Upper lobe of left lung (tissue), 6 donors: ENCODE results near the gene KRTAP10-9. TPM values are rescaled to one million over a fixed set of nuclear protein-coding genes. Genes with fewer than 3 reads are reported as not detected.

Source experiments
- ATAC-seq, 2 donors: fragments of 200-7000 bp; cut with Tn5 transposase; one replicate each; pipeline ENCODE4 v1.9.1; 2022; ENCODE audit warnings: mild to moderate bottlenecking in 2 of 2, moderate library complexity in 2 of 2; ENCODE audit not compliant: low FRiP score in 2 of 2
- DNase-seq, 2 donors: peaks; one replicate each; pipeline ENCODE4 v3.0.0-alpha.2; 2019 to 2020
- H3K27ac ChIP-seq, 4 donors: fragments of 200-600 bp; sonication (generic); one replicate each; pipeline ENCODE4 v1.5.1; 2016 to 2019
- H3K27me3 ChIP-seq, 4 donors: fragments of 200-600 bp; sonication (generic); one replicate each; pipeline ENCODE4 v1.5.1; 2017 to 2019
- H3K36me3 ChIP-seq, 4 donors: fragments of 200-600 bp; sonication (generic); one replicate each; pipeline ENCODE4 v1.5.1; 2016 to 2019
- H3K4me1 ChIP-seq, 4 donors: fragments of 200-600 bp; sonication (generic); one replicate each; pipeline ENCODE4 v1.5.1; 2018 to 2019
- H3K4me3 ChIP-seq, 4 donors: fragments of 200-600 bp; sonication (generic); one replicate each; pipeline ENCODE4 v1.5.1; 2017 to 2019; ENCODE audit warnings: mild to moderate bottlenecking in 2 of 4, moderate library complexity in 1 of 4
- H3K9me3 ChIP-seq, 4 donors: fragments of 200-600 bp; sonication (generic); one replicate each; pipeline ENCODE4 v1.5.1; 2018 to 2019
- EP300 ChIP-seq, 4 donors: sonication (generic); formaldehyde crosslinking; IDR thresholded peaks; one replicate each; pipeline ENCODE4 v1.5.1; 2017; ENCODE audit warnings: antibody characterized with exemption in 4 of 4, control low read depth in 2 of 4
- POLR2A ChIP-seq, 4 donors: fragments of 450-650 bp; IDR thresholded peaks; one replicate each; pipeline ENCODE4 v1.5.1; 2016 to 2017; ENCODE audit warnings: antibody characterized with exemption in 4 of 4, mild to moderate bottlenecking in 2 of 4
- POLR2AphosphoS5 ChIP-seq, 2 donors: sonication (generic); formaldehyde crosslinking; IDR thresholded peaks; one replicate each; pipeline ENCODE4 v1.5.1; 2017; ENCODE audit warnings: antibody characterized with exemption in 2 of 2
- WGBS, 2 donors: methylation state at CpG; one replicate each; pipeline ENCODE4 v1.1.5; 2017 to 2018; 5-methylcytosine and 5-hydroxymethylcytosine counted together
- total RNA-seq, 6 donors: library from RNA; depleted of rRNA in 4 of 6; stranded (reverse); fragments of >200 nt in 4 of 6; gene quantifications; one replicate each; pipeline versions ENCODE4 v1.1.0 to v1.2.1, GENCODE V29; 2016 to 2021
- TF ChIP-seq, protein P1 (sequence below), 6 experiments: fragments of 450-650 bp in 4 of 6; fragments of 200-600 bp in 2 of 6; sonication (generic) in 2 of 6; IDR thresholded peaks; one replicate each; pipeline ENCODE4 v1.5.1; 2016 to 2019; ENCODE audit warnings: antibody characterized with exemption in 6 of 6
- donor health status: DM: no; HTN: no; CAD: no; lungs with moderate emphysema.
- donor health status: DM: no; HTN: yes; CAD: no; lungs with severe emphysema.

KRTAP10-9 gene
- total RNA-seq, 6 donors from 2014 or later = not detected

DNA sequence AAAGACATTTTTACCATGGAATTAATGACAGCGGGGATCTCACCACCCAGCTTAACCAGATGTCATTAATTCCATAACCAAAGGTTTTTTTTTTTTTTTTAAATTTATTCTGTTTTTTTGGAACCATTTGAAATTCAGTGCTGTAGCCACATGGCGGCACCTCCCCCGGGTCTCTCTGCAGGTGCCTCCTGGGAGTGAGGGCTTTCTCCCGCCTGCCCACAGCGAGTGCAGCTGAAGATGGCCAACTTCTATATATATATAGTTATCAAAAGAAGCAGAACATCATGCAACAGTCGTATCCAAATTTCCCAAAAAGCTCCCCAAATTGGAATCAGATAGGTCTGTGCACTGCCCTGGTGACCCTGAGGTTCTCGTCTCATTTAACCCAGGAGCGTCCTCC, 11.4 kb upstream of the KRTAP10-9 start:
- no peak overlapping the region for H3K27ac ChIP-seq
- TF ChIP-seq POLR2A (IDR thresholded peaks at IDR 0.05) = no peak
- TF ChIP-seq EP300 (IDR thresholded peaks at IDR 0.05) = no peak
- TF ChIP-seq POLR2AphosphoS5 (IDR thresholded peaks at IDR 0.05) = no peak
- TF ChIP-seq, protein P1, sequence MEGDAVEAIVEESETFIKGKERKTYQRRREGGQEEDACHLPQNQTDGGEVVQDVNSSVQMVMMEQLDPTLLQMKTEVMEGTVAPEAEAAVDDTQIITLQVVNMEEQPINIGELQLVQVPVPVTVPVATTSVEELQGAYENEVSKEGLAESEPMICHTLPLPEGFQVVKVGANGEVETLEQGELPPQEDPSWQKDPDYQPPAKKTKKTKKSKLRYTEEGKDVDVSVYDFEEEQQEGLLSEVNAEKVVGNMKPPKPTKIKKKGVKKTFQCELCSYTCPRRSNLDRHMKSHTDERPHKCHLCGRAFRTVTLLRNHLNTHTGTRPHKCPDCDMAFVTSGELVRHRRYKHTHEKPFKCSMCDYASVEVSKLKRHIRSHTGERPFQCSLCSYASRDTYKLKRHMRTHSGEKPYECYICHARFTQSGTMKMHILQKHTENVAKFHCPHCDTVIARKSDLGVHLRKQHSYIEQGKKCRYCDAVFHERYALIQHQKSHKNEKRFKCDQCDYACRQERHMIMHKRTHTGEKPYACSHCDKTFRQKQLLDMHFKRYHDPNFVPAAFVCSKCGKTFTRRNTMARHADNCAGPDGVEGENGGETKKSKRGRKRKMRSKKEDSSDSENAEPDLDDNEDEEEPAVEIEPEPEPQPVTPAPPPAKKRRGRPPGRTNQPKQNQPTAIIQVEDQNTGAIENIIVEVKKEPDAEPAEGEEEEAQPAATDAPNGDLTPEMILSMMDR (IDR thresholded peaks at IDR 0.05) = no peak
- H3K9me3 ChIP-seq = peaks cover 0 to 17% (median 6%) of the 10 kb centered on the region in 4 donors
- 78 to 82% methylated on average over 8 of the region's 8 CpGs for WGBS, 2 donors
- ATAC-seq = no peak
- no peaks in the 10 kb centered on the region for H3K36me3 ChIP-seq
- DNase-seq = no peak
- no peak overlapping the region for H3K4me3 ChIP-seq
- H3K4me1 ChIP-seq = no peaks in the 10 kb centered on the region
- H3K27me3 ChIP-seq = peaks cover 0 to 3% (median 0%) of the 10 kb centered on the region in 4 donors

DNA sequence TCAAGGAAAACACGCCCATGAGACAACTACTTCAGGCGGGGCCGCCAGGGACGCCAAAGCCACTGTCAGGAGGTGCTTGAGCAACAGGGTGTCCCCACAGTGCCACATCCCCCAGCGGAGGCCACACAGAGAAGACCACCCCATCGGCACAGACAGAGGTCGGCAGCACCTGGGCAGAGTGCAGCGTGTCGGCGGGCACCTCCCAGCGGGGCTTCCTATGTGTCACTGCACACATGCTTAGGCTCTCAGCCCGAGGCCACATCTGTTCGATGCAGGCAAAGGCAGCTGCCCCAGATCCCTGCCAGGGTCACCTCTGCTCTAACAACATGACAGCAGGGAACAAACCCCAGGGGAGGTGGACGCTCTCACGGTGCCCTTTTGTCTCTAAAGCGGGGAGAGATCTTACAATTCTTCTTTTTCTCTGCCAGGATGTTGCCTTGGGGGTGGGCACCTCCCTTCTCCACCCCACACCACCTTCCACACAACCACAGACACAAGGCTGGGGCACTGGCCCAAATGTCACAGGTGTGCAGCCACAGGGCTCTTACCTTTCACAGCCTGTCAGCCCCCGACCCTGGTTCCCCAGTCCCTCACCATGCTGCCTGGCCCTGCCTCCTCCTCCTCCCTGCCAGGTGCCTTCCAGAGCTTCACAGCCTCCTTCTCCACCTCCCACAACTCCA, 10.8 kb upstream of the KRTAP10-9 start:
- Histone ChIP-seq H3K4me1 (no peaks in the 10 kb centered on the region), H3K4me3 (no peak overlapping the region), H3K9me3 (peaks cover 0 to 11% (median 2%) of the 10 kb centered on the region in 4 donors), H3K36me3 (no peaks in the 10 kb centered on the region), H3K27me3 (peaks cover 0 to 3% (median 0%) of the 10 kb centered on the region in 4 donors), H3K27ac (no peak overlapping the region)
- no peak for ATAC-seq
- DNase-seq = peak in 1 of 2 donors; percentile 64
- TF ChIP-seq, protein P1 (IDR thresholded peaks at IDR 0.05) = no peak
- 73 to 79% methylated on average over 11 to 17 of the region's 17 CpGs for WGBS, 2 donors

DNA sequence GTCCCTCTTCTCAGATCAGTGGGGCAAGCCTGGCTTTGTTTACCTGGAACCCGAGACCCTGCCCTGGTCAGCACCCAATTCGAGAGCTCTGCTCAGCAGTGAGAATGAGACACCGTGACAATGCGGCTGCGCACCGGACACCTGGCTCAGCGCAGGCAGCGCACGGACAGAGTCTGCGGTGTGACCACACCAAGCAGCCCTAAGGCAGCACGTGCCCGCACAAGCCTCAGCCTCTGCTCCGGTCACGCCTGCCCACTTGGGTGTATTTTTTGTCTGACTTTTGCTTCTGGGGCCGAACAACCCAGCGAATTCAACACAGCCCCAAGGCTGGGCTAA, 10.3 kb upstream of the KRTAP10-9 start:
- no peak overlapping the region for H3K27ac ChIP-seq
- WGBS, 2 donors = 86 to 88% methylated on average over 13 to 16 of the region's 16 CpGs
- H3K36me3 ChIP-seq = no peaks in the 10 kb centered on the region
- H3K27me3 ChIP-seq = peaks cover 0 to 3% (median 0%) of the 10 kb centered on the region in 4 donors
- H3K9me3 ChIP-seq = peaks cover 0 to 6% (median 2%) of the 10 kb centered on the region in 4 donors
- no peak overlapping the region for H3K4me3 ChIP-seq
- ATAC-seq (no peak), DNase-seq (peak in 1 of 2 donors; percentile 63)
- TF ChIP-seq POLR2AphosphoS5 (IDR thresholded peaks at IDR 0.05) = no peak
- TF ChIP-seq, protein P1 (IDR thresholded peaks at IDR 0.05) = no peak
- no peak for TF ChIP-seq EP300 (IDR thresholded peaks at IDR 0.05)
- no peak for TF ChIP-seq POLR2A (IDR thresholded peaks at IDR 0.05)
- no peaks in the 10 kb centered on the region for H3K4me1 ChIP-seq

DNA sequence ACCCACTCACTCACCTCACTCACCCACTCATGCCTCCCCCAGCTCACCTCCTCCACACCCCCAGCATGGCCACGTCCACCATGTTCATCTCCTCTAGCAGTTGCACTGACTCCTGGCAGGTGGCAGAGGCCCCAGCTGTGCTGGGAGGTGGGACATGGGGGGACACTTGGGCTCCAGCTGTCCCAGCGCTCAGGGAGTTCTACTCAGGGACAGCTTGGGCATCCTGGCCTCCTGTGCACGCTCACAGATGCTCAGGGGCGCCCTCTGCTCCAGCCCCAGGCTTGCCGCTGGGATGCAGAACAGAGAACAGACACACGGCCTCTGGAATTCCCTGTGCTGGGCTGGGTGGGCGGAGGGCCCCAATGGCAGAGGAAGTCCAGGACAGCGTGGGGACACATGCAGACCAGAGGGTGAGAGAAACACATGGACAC, 9.8 kb upstream of the KRTAP10-9 start:
- H3K36me3 ChIP-seq = no peaks in the 10 kb centered on the region
- H3K27ac ChIP-seq = no peak overlapping the region
- peaks cover 0 to under 1% (median 0%) of the 10 kb centered on the region in 4 donors for H3K9me3 ChIP-seq
- no peak overlapping the region for H3K4me3 ChIP-seq
- H3K4me1 ChIP-seq = no peaks in the 10 kb centered on the region
- TF ChIP-seq, protein P1 (IDR thresholded peaks at IDR 0.05) = no peak
- TF ChIP-seq POLR2A (IDR thresholded peaks at IDR 0.05) = no peak
- TF ChIP-seq POLR2AphosphoS5 (IDR thresholded peaks at IDR 0.05) = no peak
- no peak for TF ChIP-seq EP300 (IDR thresholded peaks at IDR 0.05)
- ATAC-seq (no peak), DNase-seq (no peak)
- peaks cover 0 to 3% (median 0%) of the 10 kb centered on the region in 4 donors for H3K27me3 ChIP-seq
- 53 to 68% methylated on average over 3 to 8 of the region's 8 CpGs for WGBS, 2 donors

DNA sequence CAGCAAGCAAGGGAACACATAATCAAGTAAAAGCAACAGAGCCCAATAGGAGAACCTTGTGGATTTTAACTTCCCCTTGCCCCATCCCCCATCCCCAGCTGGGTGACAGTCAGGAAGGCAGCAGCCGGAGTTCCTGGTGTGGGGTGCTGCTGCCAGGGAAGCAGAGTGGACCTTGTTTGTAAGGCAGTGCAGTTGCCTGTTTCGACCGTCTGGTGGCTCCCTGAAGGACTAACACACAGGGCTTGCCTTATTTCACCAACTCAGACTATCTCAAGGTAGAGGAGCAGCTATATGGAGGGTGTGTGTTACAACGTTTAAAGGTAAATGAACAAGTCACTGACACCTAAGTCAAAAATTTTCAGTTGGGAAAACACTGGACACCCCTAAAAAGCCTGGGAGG, 8.4 kb upstream of the KRTAP10-9 start:
- peak overlapping the region in 2 of 4 donors; percentile 4 to 12 for H3K27ac ChIP-seq
- WGBS, 2 donors = 28 to 34% methylated on average over 4 of the region's 4 CpGs

More for the DNA sequence above, 8.4 kb upstream of the KRTAP10-9 start:
- Histone ChIP-seq H3K9me3 (peaks cover 0 to 1% (median under 1%) of the 10 kb centered on the region in 4 donors), H3K27me3 (no peaks in the 10 kb centered on the region), H3K36me3 (no peaks in the 10 kb centered on the region), H3K4me1 (no peaks in the 10 kb centered on the region), H3K4me3 (no peak overlapping the region)
- DNase-seq (no peak), ATAC-seq (peak in 1 of 2 donors; percentile 70)
- TF ChIP-seq, protein P1 (IDR thresholded peaks at IDR 0.05) = peak in 2 of 6 experiments; percentile 9 to 12
- TF ChIP-seq EP300 (IDR thresholded peaks at IDR 0.05) = no peak
